Activated CD4-positive, CD25-positive, alpha-beta regulatory T cell treated with anti-CD3 and anti-CD28 coated beads, Interleukin-2, amount 50 U/mL, for 72 hours (primary cell): ENCODE measurements around the gene GOLGA8B.
"Not testable (repeated sequence)": the region's sequence is repeated elsewhere in the genome, so short reads cannot be mapped to it uniquely, and the experiment has no call there.

ENCODE experiments used
- DNase-seq: peaks from one replicate; pipeline ENCODE4 v3.0.0; 2021

The GOLGA8B gene, protein sequence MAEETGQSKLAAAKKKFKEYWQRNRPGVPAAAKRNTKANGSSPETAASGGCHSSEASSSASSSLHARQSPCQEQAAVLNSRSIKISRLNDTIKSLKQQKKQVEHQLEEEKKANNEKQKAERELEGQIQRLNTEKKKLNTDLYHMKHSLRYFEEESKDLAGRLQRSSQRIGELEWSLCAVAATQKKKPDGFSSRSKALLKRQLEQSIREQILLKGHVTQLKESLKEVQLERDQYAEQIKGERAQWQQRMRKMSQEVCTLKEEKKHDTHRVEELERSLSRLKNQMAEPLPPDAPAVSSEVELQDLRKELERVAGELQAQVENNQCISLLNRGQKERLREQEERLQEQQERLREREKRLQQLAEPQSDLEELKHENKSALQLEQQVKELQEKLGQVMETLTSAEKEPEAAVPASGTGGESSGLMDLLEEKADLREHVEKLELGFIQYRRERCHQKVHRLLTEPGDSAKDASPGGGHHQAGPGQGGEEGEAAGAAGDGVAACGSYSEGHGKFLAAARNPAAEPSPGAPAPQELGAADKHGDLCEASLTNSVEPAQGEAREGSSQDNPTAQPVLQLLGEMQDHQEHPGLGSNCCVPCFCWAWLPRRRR

DNA sequence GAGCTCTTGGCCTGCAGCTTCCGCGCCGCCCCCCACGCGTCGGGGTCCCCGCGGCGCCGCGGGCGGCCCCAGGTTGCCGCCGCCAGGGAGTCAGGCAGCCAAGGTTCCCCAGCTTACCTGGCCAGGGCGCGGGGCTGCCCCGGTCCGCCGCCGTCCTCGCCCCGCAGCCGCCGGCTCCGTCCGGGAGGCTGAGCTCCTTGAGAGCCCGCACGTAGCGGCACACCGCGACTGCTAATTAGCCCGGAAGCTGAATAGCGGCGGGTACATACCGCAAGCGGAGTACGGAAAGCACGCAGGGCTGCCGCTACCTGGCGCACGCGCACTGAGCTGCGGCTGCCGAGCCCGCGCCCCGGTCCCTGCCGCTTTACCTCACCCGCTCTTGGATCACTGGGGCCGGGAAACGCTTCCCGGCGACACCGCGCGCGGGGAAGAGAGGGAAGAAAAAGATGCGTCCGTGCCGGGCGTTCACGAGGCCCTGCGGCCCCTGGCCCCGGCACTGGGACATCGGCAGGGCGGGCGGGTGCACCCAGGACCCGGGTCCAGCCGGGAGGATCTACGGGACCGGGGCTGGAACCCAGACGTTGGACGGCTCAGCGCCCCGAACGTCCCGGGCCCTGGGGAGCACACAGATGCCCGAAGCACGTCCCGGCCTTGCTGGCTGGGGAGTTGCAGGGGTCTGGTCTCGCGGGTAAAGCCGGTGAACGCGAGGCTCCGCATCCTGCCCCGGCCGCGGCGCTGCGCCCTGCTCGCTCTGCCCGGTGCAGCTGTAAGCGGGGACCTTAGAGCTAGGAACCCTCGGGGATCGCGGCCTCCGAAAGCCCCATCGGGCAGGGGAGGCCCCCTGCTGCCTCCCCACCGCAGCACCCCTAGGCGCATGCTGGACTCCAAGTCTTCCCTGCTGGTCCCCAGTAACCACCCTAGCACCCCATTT is at the start of gene GOLGA8B:
Gene GOLGA8B (minus strand): TSS at position 253 of the 931 bp plus-strand sequence. CDS start 47,739 bp downstream, outside the sequence.
- peak; percentile 82 for DNase-seq

GRCh38 chr15:34633165-34633564 is 49.7 kb upstream of the GOLGA8B start:
- not testable (repeated sequence) for DNase-seq

DNA sequence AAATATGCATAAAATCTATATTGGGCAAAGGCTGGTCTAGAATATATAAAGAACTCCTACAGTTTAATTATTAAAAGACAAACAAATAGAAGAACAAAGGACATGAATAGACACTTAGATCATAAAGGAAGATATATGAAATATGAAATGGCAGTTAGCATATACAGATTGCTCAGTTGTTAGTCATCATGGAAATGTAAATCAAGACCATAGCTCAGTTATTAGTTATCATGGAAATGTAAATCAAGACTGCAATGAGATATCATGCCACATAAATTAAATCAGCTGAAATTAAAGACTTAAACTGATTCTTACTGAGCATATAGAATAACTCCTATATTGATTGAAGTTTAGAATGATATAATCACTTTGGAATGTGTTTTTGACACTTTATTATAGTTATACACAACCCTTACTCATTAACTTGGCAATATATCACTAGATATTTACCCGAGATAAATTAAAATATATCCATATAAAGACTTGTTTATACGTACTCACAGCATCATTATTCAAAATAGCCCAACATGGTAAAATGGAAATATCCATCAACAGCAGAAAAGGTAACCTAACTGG is 45.2 kb upstream of the GOLGA8B start:
- DNase-seq, result no peak

GRCh38 chr15:34625007-34625406 is 41.6 kb upstream of the GOLGA8B start:
- DNase-seq, result no peak

DNA sequence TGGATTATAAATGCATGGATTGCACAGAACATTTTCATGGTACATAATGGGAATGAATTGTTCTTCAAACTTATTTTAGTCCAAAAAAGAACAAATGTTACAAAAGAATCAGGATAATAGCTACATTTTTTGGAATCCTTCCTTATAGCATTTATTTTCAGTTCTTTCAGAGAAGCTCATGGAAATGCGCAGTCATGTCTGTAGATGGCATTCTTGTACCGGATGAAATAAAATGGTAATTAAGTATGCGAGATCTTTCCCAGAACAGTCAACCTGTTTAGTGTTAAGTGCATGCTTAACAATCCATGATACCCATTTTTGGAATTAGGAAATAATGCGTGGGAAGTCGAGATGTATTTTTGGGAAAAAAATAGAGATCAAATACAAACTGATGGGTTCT is 38.2 kb upstream of the GOLGA8B start:
- DNase-seq, result no peak

GRCh38 chr15:34620814-34621213 is 37.4 kb upstream of the GOLGA8B start:
- no peak for DNase-seq

DNA sequence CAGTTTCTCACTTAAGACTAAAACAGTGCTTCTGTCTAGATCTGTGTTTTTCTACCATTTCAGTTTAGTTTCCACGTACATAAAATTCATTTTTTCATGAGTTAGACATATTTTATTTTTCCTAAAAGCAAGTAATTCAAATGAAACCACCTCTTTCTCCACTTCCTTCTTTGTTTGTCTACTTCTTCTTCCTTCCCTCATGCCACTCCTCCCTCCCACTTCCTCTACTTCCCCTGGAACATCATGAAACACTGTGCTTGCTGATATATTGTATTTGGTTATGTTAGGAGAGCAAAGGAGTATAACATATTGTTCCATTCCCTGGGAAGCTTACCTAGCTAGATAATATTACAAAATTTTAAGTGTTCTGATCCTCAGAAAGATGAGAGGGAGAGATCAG is 36.7 kb upstream of the GOLGA8B start:
- DNase-seq, result no peak

DNA sequence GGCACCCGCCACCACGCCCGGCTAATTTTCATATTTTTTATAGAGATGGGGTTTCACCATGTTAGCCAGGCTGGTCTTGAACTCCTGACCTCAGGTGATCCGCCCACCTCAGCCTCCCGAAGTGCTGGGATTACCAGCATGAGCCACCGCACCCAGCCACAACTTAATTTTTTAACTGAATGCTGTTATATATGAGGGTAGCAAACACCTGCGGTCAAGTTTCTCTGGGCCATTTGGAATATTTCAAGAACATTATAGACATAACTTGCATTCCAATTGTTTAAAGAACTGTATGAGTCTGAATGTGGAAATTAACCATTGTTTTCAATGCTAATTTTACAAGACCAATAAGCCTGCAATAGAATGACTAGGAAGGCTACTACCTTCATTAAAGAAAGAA is 35.7 kb upstream of the GOLGA8B start:
- no peak for DNase-seq

DNA sequence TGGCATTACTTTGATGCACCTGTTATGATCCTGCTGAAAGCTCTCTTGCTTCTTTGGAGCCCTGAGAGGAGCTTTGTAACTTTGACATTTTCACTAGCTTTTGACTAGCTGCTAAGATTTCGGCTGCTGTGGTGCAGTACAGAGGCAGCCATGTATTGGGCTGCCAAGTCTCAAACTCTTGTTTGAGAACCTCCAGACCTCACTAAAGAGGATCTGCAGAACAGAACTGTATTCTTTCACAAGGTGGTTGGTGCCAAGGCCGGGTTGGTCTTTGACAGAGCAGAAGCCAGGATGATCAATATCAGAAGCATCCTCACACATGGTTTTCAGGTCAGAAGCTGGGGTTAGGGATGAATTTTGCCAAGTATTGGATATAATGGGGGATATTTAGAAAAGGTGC is 34.6 kb upstream of the GOLGA8B start:
- no peak for DNase-seq

DNA sequence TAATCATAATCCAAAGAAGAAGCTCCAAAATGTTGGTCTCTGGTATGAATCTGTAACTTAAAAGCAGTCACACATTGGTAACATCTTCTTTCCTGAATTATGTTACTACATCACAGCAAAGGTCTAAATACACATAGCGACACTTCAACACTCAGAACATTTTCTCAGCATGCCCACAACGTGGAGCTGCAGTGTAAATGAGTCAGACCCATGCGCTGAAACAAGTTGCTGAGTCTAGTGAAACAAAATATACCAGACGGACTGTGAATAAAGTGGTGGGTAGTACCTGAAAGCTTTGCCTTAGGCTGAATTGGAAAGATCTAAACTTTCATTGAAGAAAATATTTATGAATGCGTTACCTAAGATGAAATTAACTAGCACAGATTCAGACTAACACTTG is 33.2 kb upstream of the GOLGA8B start:
- DNase-seq, result no peak

DNA sequence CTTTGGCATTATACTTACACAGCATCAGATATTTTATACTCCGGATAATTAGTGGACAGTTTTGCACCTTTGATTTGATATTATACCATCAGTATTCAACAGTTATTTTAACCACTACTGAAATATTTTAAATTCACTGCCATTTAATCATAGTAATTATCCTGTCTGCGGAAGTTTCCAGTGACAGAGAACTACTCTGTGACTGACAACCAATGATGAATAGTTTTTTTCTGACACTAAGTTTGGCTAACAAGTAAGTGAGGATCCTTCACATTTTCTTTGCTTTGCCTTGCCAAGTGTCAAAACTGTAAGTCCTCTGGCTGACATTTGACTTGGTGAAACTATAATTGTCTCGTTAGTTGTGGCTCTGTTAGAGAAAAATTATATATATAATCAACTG is 30.5 kb upstream of the GOLGA8B start:
- DNase-seq, result no peak

DNA sequence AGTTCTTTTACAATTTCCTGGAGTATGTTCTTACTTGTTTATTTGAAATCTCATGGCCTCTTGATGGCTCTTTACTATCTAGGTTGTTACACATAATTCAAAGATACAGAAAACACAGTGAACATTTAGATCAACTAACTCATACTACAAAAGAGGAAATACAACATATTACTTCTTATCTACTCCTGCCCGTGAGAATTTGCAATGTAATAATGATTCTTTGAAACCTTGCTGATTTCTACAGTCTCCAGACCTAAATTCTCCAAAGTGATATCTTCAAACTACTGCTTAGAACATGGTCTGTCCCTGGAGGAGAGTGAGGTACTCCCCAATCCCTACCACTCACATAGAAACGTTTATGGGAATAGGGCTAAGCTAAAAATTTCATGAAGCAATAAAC is 29.9 kb upstream of the GOLGA8B start:
- no peak for DNase-seq

GRCh38 chr15:34610354-34610753 is 26.9 kb upstream of the GOLGA8B start:
- no peak for DNase-seq

GRCh38 chr15:34609102-34610057 is 25.9 kb upstream of the GOLGA8B start:
- DNase-seq, result no peak

- DNase-seq, result no peak
Observed at GRCh38 chr15:34608517-34608916, 25.1 kb upstream of the GOLGA8B start.

DNA sequence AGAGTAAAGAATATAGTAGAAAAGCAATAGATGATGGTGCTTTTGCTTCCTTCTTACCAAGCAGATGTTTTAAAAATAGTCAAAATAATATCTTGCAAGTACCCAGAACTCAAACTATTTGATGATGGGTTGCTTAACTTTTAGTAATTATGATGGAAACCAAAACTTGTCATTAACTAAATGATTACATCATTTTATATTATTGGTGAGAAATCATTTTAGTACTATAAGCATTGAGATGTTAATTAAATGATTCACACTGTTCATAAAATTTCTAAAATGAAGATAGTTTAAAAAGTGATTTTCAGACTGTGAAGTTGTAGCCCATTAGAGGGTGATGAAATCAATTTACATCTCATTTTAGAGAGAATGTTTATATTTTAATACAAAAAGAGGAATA is 24.4 kb upstream of the GOLGA8B start:
- no peak for DNase-seq

- DNase-seq, result no peak
Observed at GRCh38 chr15:34606545-34606944, 23.1 kb upstream of the GOLGA8B start.

DNA sequence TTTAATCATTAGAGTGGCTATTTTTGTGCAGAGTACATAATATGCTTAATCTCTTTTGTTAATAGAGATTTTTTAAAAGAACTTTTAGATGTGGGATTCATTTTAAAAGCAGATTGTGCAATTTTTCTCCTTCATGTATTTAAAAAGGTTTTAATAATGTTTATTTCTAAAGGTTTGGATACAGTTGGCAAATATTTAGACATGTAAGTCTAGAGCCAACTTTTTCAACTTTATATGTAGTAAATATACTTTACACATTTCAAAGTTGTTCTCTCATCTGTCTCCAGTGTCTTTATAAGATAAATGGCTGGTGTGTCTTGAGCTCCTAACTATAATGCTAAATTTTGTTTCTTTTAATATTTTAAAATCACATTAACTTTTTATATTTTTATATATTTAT is 22.7 kb upstream of the GOLGA8B start:
- no peak for DNase-seq

- DNase-seq, result no peak
Observed at GRCh38 chr15:34603095-34603494, 19.6 kb upstream of the GOLGA8B start.

DNA sequence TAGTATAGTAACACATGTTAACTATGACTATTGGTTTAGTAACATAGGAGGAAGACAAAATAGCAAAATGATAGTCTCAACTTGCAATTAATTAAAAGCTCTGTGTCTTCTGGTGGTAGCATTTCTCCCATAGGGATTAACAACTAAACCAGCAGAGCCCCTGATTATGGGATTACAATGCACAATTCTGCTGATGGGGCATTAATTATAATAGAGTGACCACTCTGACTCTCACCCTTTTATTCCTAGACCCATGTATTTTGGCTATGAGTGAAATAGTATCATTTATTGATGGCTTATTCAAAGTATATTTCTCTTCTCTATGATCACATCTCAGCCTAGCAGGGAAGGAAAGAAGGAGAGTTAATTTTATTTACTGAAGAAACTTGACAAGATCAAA is 17.5 kb upstream of the GOLGA8B start:
- DNase-seq, result no peak

DNA sequence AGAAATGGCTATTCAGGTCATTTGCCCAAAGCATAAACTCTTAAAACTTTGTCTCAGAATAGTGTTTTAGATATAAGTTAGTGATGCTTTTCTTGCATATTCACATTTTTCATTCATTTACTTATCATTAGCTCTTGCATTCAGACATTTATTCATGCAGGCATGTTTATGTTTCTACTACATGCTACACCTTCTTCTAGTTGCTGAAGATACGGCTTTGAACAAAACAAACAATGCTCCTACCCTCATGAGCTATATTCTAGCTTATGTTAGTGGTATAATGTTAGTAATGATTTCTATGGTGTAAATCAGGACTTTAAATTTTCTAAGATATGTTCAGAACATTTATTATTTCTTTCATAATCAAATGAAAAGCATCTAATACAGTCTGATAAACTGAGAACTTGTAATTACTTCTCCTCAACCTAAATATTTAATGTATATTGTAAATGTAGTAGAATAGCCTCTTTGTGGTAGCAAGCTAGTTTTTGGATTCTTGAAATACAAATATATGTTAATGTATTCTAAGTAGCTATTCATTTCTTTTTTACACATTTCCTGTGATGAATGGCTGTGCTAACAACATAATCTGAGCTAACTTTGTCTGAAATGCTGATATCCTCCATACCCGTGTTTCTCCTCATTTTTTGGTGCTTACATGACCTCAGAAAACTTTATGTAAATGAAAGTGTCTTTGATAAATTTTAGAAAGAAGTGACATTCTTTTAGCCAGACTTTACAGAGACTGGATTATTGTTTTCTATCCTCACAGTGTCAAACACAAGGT is 15.5 kb upstream of the GOLGA8B start:
- no peak for DNase-seq
